Endometrium (tissue), 2 donors: ENCODE results near the gene SLC9A8.
"Not testable (repeated sequence)": the region's sequence is repeated elsewhere in the genome, so short reads cannot be mapped to it uniquely, and the experiment has no call there.

ENCODE experiments used
- FAIRE-seq: peaks from 2 replicates; lab custom pipeline; 2012; peaks lifted over from hg19 to GRCh38; lab: Jason Lieb, UNC
- donor health status: control.
- donor health status: control.

Gene SLC9A8, protein sequence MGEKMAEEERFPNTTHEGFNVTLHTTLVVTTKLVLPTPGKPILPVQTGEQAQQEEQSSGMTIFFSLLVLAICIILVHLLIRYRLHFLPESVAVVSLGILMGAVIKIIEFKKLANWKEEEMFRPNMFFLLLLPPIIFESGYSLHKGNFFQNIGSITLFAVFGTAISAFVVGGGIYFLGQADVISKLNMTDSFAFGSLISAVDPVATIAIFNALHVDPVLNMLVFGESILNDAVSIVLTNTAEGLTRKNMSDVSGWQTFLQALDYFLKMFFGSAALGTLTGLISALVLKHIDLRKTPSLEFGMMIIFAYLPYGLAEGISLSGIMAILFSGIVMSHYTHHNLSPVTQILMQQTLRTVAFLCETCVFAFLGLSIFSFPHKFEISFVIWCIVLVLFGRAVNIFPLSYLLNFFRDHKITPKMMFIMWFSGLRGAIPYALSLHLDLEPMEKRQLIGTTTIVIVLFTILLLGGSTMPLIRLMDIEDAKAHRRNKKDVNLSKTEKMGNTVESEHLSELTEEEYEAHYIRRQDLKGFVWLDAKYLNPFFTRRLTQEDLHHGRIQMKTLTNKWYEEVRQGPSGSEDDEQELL

DNA sequence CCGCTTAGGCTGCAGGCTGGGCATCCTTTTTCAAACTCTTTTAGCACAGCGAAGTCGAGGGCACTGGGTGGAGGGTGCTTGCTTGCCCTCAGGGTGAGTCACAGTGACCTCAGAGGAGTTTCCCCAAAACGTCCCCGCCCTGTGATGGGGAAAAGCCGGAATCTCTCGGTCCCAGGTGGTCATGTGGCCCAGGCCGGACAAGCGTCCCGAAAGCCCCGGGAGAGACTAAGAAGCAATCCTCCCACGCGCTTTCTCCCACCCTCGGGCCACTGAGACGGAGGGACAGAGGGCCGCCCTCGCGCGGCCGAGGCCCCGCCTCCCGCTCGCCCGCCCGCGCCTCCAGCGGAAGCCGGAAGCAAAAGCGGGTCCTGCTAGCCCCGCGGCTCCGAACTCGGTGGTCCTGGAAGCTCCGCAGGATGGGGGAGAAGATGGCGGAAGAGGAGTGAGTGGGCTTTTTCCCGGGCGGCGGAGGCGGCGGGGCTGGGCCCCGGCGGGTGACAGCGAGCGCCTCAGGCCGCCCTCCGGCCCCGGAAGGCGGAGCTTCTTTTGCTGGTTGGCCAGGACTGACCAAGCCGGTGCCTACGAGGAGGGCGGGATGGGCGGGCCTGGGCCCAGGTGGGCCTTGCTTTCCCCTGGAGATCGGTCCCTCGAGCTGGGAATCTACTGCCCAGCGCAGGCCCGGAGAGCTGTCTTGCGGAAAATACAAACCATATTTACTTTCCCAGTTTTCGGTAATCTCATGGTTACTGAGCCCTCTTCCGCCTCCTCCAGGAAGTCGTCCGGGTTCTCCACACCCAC lies at the start of gene SLC9A8:
Gene SLC9A8 (plus strand): TSS at position 322 of the 798 bp plus-strand sequence. CDS start 95 bp downstream, at position 417.
- FAIRE-seq = no peak

DNA sequence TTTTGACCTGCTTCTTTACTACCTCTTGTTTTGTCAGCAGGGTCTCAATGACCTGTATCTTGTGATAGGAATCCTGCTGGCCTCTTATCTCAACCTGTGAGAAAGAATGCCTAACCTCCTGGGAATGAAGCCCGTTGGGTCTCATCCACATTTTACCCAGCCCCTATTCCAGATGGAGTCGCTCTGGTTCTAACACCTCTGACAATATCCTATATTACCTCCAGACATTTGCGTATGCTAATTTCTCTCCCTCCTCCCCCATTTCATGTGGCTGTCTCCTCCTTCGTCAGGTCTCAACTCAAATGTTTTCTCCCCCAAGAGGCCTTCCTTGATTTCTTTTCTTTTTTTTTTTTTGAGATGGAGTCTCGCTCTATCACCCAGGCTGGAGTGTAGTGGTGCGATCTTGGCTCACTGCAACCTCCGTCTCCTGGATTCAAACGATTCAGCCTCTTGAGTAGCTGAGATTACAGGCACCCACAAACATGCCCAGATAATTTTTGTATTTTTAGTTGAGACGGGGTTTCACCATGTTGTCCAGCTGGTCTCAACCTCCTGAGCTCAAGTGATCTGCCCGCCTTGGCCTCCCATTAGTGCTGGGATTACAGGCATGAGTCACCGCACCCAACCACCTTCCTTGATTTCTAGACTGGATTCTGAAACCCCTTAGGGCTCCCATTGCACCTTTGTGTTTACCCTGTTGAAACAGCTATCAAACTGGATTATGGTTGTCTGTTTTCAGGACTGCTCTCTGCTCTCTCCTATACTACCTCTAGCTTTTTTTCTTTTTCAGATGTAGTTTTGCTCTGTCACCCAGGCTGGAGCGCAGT lies 49.5 kb upstream of the SLC9A8 start:
- no peak for FAIRE-seq

DNA sequence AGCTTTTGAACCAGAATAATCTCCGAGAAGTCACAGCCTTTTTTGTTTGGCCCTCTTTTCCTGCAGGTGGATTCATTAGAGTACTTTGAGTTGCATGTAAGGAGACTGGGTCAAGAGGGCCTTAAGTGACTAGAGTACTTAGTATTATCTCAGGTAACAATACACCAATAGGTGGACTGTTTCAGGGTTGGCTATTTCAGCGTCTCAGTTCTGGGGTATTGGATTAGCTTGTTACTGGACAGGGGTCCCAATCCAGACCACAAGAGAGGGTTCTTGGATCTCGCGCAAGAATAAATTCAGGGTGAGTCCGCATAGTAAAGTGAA lies 47.3 kb upstream of the SLC9A8 start:
- FAIRE-seq = no peak

DNA sequence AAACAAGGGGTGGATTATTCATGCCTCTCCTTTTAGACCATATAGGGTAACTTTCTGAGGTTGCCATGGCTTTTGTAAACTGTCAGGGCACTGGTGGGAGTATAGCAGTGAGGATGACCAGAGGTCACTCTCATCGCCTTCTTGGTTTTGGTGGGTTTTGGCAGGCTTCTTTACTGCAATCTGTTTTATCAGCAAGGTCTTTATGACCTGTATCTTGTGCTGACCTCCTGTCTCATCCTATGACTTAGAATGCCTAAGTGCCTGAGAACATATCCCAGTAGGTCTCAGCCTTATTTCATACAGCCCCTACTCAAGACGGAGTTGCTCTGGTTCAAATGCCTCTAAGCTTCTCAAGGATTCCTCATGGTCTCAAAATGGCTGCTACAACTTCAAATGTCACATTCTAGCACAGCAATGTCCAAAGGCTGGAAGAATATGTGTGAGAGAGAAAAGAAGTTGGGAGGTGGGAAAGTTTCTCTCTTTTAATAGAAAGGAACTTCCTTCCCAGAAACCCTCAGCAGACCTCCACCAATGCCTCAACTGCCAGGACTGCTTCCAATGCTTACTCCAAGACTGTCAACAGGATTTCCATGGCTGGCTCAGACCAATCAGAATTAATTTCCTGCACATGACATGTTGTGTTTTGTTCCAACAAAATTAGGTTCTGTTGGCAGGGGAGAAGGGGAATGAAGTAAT lies 46.6 kb upstream of the SLC9A8 start:
- FAIRE-seq = no peak

DNA sequence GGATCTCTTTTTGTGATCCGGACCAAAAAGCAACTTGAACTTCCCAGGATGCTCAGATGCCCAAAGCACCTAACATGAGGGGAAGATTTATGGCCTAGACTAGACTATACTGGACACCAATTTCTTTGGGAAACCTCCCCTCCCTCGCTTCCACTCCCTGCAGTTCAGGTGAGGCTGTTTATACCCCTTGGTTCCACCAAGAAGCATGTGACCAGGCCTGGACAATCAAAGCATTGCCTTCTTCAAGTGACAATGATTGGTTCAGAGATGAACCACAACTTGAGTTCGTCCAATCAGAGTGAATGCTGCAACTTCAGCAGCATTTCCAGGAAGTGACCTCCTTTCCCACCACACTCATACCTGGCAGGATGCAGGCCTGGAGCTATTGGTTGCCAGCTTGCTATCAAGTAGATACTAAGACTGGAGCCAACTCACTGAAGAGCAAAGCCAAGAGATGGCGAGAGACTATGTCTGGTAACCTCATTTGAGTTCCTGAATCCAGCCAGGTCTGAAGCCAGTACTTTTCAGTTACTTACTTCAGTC lies 45.6 kb upstream of the SLC9A8 start:
- no peak for FAIRE-seq

DNA sequence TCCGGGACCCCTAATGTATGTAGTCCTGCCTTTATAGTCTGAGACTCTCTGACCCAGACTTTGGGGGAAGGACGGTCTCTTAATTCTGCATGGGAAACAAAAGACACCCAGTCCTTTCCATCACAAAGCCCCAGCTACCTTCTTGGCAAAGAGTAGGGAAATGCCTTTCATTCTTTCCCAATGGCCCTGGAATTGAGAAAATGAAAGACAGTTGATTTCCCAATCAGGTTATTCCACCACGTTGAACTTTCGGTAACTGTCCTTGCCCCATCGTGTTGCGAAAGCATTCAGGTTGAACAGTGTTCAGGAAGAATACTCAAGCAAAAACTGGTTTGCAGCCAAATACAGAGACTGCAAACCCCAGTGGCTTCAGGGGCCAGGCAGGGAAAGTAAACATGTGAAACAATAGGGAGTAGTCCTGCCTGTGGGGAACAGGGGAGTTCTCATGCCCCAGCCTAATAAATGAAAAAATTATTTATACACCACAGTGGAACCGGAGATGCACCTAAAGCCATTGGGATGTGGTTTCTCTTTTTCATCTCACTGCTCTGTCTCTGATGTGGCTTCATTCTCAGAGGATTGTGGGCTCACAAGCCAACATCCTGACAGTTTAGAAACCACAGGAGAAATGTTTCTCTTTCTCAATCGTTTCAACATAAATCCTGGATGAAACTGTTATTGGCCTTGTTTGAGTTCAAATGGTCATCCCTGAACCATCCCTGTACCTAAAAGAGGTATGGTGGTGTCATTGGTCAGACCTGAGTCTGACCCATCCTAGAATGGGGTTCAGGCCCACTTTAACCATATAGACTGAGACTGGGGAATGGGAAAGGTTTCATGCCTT lies 44.2 kb upstream of the SLC9A8 start:
- no peak for FAIRE-seq

DNA sequence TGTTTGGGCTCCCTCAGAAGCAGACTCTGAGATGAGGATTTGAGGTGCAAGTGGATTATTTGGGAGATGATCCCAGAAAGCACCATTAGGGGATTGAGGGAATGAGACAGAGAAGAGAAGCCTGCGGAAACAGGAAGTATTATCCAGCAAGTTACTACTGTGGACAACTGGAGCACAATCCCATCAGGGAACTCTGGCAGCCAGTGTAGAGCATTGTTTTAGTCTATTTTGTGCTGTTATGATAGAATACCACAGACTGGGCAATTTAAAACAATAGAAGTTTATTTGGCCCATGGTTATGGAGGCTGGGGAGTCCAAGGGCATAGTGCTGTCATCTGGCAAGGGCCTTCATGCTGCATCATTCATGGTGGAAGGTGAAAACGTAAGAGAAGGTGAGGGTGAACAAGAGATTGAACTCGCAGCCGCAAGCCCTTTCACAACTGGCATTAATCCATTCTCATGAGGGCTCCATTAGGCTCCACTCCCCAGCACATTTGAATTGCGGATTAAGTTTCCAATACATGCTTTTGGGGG lies 43.5 kb upstream of the SLC9A8 start:
- FAIRE-seq = no peak

DNA sequence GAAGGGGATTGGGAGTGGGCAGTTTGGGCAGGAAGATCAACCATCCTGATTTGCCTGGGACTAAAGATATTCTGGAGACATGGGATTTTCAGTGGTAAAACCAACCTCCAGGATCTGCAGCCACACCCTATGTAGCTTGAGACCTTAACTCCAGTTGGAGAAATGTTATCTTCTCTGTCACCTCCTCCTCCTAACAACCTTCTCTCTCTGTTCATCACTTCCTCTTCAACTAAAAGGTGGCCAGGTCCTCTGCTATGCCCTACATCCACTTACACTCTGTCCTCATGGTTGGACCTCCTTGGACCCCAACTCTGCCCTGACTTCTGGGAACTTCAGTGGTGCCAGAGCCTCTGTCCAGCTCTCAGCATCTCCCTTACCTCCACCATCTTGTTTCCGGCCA lies 42.0 kb upstream of the SLC9A8 start:
- FAIRE-seq = no peak

DNA sequence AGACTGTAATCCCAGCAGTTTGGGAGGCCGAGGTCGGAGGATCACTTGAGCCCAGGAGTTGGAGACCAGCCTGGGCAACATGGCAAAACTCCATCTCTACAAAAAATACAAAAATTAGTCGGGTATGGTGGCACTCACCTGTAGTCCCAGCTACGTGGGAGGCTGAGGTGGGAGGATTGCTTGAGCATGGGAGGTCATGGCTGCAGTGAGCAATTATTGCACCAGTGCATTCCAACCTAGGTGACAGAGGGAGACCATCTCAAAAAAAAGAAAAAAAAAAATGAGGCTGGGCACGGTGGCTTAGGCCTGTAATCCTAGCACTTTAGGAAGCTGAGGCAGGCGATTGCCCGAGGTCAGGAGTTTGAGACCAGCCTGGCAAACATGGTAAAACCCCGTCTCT lies 38.4 kb upstream of the SLC9A8 start:
- FAIRE-seq = not testable (repeated sequence)

DNA sequence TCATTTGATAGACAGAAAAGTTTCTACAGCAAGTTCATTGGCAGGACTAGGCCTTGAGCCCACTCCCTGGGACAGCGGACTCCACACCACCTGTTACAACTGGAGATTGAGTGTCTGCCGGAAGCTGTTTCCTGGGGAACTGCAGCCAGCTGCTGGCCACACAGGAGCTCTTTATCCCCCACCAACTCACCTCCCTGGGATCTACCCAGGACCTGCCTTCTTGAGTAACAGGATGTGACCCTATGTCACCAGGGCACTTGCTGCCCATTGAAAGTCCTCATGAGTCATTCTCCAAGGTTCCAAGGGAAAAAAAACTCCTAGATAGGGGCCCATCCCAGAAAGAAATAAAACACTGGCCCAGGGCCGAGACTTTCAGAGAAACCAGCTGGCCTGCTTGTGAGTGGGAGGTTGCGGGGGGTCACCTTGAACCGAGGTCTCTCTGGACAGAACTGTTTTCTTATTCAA lies 37.4 kb upstream of the SLC9A8 start:
- no peak for FAIRE-seq

DNA sequence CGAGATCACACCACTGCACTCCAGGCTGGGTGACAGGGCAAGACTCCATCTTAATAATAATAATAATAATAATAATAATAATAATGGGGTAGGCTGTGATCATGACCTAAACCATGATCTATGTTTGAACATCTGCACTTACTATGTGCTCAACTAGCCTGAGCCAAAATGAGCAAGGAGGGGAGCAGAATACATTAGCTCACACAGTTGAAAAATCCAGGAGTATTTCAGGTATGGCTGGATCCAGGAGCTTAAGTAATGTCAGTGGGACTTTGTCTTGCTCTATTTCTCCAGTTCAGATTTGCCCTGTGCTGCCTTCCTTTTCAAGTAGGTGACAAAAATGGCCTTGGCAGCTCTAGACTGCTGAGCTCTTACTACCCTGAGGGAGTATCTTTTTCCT lies 32.7 kb upstream of the SLC9A8 start:
- FAIRE-seq = no peak

DNA sequence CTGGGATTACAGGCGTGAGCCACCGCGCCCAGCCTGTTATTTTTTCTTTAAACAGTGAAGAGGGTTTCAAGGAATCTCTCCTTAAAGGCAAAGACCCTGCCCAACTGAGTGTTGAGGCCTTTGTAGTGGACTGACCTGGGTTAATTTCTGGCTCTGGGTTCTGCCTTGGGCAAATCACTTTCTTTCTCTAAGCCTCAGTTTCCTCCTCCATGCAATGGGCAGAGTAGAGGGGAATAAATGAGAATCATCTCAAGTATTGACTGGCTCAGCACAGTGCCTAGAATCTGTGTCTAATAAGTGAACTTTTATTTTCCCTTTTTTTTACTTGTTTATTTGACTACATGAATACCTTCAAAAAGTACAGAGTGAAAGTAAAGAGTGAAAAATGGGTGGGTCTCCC lies 31.0 kb upstream of the SLC9A8 start:
- FAIRE-seq = no peak

DNA sequence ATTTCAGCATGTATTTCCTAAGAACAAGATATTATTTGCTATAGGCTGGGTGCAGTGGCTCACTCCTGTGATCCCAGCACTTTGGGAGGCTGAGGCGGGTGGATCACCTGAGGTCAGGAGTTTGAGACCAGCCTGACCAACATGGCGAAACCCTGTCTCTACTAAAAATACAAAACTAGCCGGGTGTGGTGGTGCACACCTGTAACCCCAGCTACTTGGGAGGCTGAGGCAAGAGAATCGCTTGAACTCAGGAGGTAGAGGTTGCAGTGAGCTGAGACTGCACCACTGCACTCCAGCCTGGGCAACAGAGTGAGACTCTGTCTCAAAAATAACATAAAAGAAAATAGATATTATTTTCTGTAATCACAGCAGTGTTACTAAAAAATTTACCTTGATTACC lies 30.2 kb upstream of the SLC9A8 start:
- not testable (repeated sequence) for FAIRE-seq

DNA sequence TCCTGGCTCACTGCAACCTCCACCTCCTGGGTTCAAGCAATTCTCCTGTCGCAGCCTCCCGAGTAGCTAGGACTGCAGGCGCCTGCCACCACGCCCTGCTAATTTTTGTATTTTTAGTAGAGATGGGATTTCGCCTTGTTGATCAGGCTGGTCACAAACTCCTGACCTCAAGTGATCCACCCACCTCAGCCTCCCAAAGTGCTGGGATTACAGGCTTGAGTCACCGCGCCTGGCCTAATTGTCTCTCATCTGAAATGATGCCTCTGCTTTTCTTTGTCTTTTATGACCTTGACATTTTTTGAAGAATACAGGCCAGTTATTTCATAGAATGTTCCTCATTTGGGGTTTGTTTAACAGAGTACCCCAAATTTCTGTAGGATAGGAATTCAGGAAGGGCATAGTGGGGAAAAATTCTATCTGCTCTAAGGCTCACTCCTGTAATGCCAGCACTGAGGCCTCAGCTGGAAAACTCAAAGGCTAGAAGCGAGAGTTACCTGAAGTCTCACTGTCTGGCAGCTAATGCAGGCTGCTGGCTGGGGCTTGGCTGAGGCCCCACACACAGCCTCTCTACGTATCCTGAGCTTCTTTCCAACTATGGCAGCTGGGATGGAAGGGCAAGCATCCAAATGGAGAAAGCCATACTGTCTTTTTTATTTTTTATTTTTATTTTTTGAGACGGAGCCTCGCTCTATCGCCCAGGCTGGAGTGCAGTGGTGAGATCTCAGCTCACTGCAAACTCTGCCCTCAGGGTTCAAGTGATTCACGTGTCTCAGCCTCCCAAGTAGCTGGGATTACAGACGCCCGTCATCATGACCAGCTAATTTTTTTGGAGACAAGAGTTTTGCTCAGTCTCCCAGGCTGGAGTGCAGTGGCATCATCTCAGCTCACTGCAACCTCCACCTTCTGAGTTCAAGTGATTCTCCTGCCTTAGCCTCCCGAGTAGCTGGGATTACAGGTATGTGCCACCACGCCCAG lies 29.3 kb upstream of the SLC9A8 start:
- FAIRE-seq = not testable (repeated sequence)

DNA sequence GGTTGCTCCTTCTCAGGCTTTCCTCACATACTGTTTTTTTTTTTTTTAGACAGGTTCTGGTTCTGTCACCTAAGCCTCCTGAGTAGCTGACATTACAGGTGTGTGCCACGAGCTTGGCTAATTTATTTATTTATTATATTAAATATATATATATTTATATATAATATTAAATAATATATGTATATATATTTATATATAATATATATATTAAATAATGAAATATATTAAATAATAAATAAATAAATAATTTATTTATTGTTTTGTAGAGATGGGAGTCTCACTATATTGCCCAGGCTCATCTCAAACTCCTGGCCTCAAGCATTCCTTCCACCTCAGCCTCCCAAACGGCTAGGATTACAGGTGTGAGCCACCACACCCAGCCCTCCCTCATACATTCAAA lies 28.3 kb upstream of the SLC9A8 start:
- no peak for FAIRE-seq

DNA sequence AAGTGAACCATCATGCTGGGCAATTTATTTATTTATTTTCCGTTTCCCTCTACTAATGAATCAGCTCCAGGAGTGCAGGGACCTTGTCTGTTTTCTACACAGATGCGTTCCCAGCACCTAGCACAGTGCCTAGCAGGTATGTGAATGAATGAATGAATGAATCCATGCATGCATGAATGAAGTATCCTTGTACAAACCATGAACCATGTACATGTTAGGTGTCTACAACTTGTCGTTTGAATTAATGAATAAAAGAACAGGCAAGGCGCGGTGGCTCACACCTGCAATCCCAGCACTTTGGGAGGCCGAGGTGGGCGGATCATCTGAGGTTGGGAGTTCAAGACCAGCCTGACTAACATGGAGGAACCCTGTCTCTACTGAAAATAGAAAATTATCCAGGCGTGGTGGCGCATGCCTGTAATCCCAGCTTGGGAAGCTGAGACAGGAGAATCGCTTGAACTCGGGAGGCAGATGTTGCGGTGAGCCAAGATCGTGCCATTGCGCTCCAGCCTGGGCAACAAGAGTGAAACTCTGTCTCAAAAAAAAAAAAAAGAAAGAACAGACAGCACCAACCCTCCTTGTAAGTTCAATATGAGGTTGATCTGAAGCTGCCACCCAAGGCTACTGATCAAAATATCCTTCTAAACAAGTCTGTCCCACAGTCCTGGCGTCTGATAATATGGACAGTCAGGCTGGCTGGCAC lies 27.3 kb upstream of the SLC9A8 start:
- FAIRE-seq = no peak

DNA sequence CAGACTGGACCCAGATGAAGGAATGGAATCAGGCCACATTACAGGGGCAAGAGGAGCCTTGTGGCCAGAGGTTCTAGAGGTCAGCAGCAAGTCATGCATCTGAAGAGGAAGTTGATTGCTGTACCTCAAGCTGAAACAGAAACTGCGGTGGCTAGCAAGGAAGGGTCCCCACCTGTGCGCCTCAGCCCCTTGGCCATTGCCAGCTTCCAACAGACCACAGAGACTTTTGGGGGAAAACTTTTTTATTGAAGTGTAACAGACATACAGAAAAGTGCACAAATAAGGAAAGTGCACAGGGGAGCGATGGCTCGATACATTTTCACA lies 26.8 kb upstream of the SLC9A8 start:
- no peak for FAIRE-seq

DNA sequence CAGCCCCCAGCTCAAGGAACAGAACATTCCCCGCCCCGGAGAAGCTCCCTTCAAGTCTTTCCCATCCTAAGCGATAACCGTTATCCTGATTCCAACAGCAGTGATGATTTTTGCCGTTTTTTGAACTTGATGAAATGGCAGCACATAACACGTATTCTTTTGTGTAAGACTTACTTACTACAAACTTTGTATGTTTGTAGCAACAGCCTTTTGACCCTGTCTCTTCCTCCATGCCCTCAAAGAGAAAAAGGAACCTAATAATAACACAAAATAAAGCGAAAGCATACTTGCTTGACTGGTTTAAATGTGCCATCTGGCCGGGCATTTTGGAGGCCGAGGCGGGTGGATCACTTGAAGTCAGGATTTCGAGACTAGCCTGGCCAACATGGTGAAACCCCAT lies 26.4 kb upstream of the SLC9A8 start:
- FAIRE-seq = no peak
